GM04503 (cell line): ENCODE data around the gene CCDC15.

Source experiments
- DNase-seq: peaks from one replicate; pipeline ENCODE4 v3.0.0-alpha.2; 2012; ENCODE audit warnings: low read depth

The CCDC15 gene, protein sequence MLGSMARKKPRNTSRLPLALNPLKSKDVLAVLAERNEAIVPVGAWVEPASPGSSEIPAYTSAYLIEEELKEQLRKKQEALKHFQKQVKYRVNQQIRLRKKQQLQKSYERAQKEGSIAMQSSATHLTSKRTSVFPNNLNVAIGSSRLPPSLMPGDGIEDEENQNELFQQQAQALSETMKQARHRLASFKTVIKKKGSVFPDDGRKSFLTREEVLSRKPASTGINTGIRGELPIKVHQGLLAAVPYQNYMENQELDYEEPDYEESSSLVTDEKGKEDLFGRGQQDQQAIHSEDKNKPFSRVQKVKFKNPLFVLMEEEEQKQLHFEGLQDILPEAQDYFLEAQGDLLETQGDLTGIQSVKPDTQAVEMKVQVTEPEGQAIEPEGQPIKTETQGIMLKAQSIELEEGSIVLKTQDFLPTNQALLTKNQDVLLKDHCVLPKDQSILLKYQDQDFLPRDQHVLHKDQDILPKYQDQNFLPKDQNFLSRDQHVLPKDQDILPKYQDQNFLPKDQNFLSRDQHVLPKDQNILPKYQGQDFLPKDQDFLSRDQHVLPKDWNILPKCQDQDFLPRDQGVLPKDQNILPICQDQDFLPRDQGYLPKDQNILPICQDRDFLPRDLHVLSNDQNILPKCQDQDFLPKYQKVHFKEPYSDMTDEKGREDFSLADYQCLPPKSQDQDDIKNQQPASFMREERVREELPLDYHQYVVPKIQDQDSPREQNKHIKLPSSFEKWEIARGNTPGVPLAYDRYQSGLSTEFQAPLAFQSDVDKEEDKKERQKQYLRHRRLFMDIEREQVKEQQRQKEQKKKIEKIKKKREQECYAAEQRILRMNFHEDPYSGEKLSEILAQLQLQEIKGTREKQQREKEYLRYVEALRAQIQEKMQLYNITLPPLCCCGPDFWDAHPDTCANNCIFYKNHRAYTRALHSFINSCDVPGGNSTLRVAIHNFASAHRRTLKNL

GRCh38 chr11:124953753-124954589, at the start of gene CCDC15:
TSS of gene CCDC15 (plus strand) at chr11:124954202. CDS start at chr11:124954733, 531 bp downstream.
- DNase-seq, result peak; percentile 85

DNA sequence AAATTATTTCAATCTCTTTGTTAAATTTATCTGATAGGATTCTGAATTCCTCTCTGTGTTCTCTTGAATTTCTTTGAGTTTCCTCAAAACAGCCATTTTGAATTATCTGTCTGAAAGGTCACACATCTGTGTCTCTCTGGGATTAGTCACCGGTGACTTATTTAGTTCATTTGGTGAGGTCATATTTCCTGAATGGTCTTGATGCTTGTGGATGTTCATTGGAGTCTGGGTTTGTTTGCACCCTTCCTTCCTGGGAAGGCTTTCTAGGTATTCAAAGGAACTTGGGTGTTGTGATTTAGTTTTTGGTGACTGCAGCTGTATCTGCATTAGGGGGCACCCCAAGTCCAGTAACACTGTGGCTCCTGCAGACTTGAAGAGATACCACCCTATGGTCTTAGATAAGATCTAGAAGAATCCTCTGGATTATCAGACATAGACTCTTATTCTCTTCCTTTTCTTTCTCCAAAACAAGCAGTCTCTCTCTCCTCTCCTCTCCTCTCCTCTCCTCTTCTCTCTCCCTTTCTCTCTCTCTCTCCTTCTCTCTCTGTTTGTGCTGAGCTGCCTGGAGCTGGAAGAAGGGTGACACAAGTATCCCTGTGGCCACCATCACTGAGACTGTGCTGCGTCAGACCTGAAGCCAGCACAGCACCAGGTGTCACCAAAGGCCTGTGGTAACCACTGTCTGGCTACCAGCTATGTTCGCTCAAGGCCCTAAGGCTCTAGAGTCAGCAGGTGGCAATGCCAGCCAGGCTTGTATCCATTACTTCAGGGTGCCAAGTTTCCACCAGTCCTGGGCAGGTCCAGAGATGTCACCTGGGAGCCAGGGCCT, 38.2 kb upstream of the CCDC15 start:
- no peak for DNase-seq

DNA sequence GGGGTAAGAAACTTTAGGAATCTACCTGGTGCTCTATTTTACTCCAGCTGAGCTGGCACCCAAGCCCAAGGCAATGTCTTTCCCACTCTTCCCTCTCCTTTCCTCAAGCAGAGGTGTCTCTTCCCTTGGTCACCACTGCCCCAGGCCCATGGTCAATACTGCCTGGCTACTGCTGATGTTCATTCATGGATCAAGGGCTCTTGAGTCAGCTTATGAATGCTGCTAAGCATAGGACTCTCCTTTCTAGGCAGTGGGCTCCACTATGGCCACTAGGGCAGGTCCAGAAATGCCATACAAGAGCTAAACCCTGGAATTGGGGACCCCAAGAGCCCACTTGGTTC, 37.7 kb upstream of the CCDC15 start:
- no peak for DNase-seq

- no peak for DNase-seq
These were observed 36.8 kb upstream of the CCDC15 start for GRCh38 chr11:124917115-124917637.

DNA sequence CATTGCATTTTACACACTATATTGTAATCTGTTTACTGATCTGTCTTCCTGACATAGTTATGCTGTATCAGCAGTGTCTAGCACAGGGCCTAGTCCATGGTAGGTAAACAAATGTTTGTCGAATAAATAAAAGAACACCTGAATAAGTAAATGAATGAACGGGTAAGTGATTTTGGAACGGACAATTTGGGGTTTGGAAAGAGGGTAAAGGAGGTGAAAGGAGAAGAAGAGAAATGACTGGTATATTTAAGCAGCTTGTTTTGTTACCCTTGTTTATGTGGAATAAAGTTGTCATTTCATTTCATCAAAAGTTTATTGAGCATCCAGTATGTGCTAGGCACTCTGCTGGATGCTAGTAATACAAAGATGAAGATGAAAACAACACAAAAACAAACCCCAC, 35.1 kb upstream of the CCDC15 start, which contains the start of gene HEPN1:
HEPN1 (plus strand) TSS at position 301 of the 400 bp plus-strand sequence.
- no peak for DNase-seq

DNA sequence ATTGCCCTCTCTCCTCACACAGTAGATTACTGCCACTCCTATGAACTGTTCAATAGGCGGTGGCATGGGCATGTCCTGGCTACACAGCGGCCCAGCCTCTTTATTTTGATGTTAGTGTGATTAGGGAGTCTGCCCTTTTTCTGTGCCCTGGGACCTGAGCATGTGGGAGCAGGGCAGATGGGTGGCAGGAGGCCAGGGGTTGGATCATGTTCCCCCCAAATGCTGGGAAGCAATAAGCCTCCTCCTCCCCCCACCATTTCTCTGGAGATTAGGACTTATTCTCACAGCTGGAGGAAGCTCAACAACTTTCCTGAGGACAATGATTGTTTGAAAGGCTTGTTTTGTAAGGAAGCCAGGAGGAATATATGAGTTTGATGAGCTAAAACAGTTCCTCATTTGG, 34.1 kb upstream of the CCDC15 start:
- DNase-seq, result no peak

GRCh38 chr11:124920356-124920755, 33.6 kb upstream of the CCDC15 start:
- no peak for DNase-seq

- DNase-seq, result no peak
These were observed 33.0 kb upstream of the CCDC15 start for GRCh38 chr11:124920870-124921609.

GRCh38 chr11:124922831-124923230, 31.2 kb upstream of the CCDC15 start:
- DNase-seq, result no peak

DNA sequence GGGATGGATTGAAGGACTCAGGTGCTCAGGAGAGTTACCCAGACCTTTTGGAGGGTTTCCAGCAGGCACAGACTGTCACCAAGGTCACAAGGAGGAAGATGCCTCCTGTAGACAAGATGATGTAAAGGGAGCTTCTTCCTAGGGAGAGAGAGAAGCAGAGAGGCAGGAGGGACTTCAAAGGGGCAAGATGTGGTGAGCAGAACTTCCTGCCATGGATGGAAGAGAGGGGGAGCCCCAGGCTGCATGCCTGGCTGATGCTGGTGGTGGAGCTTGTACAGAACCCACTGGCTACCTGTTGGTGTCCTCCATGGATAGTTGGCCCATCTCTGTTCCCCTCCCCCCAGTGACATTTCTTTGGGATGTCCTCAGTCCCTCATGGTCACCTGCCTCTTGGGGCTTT, 30.7 kb upstream of the CCDC15 start:
- no peak for DNase-seq

GRCh38 chr11:124928942-124929665, 24.9 kb upstream of the CCDC15 start:
- DNase-seq, result no peak

DNA sequence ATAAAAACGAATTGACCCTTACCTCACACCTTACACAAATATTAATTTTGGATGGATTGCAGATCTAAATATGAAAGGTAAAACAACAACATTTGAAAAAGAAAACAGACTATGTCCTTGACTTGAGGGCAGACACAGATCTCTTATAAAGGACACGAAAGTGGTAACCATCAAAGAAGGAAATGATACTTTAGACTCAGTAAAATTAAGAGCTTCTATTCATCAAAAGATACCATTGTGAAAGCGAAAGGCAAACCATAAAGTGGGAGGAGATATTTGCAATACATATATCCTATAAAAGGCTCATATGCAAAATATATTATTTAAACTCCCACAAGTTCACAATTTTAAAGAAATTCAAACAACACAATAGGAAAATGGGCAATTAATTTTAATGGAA, 23.2 kb upstream of the CCDC15 start:
- DNase-seq, result no peak

- DNase-seq, result peak; percentile 56
These were observed 19.0 kb upstream of the CCDC15 start for GRCh38 chr11:124934862-124935547.

DNA sequence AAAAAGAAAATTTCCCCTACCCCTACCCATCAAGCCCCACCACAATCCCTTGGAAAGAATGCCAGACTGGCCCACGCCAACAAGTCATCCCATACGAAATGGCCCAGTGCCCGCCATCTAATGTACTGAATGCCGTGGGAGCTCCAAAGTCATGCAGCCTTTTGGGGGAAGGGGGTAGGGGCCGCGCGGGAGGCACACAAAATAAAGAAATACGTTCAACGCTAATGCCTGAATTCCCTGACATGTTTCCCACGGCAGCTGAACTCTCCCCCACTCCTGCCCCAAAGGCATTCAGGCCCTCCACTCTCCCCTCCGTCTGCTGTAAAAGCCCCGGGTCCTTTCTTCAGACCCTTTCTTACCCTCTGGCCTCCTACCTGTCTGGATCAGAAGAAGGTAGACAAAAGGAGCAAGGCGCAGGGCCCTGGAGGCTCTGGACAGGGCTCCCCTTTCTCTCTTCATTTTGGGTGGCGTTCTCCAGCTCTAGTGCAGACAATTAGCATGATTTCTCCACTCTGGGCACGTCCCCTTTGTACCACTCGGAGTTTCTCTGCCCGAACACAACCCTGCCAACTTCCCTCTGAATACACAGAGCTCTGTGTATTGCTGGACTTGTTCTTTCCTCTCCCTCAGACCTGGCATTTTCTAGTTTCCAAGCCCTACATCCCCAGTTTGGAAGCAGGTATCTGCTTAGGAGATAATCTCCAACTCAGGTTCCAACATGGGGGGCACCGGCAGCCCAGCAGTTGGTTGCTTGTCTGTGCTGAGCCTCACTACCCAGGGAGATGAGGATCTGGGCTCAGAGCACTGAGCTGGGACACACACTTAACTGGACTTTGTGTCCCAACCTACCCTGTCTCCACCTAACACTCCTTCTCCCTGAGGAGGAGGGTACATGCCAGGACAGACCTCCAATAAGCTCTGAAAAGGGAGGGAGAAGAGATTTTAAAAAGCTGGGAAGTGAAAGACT, 18.2 kb upstream of the CCDC15 start, which contains the start of gene HEPACAM:
HEPACAM (minus strand) TSS at position 500 of the 967 bp plus-strand sequence; CDS start at position 459, 41 bp downstream.
- no peak for DNase-seq

DNA sequence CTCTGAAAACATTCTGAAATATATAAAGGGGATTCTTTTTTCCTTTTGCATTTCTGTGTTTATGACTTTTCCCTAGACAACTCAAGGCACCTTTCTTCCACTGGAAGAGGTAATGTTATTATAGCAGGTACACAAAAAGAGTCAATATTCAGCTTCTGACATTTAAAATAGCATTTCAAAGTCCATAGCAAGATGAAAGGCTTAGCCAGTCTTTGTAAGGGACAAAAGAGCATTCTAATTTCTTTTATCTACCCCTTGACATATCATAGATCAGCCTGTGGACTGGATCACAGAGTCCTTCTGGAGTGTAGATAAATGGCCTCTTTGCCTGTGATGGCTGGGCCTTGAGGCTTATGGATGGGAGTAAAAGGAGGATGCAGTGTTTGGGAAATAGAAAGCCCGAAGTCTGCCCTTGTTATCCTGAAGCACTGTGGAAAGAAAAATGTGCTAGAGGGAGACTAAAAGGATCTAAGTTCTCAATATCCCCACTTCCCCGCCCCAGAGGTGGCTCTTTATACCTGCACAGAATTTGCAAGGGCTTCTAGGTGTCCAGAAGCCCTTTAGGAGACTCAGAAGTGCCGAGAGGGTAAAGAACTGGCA, 16.6 kb upstream of the CCDC15 start:
- no peak for DNase-seq

DNA sequence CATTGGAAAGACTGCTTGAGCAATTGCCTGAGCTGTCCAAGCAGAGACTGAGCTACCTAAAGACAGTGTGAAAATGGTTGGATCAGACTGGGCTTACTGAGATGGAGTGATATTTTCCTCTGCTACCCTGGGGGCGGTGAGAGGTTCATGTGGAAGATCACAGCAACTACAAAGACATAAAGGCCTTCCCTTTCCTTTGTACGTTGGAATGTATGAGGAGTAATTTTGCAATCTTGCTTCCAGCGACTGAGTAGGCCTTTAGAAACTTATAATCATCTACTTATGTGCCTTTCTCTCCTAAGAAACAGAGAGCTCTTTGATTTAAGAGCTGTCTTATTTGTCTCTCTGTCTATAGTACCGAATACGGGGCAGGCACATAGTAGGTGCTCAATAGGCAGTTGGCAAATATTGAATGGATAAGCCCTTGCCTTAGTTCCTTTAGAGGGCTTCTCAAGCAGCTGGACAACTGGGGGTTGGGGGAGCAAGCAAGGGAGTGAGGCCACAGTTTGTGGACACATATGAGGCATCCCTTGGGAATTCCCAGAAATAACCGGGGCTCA, 15.7 kb upstream of the CCDC15 start:
- DNase-seq, result no peak

DNA sequence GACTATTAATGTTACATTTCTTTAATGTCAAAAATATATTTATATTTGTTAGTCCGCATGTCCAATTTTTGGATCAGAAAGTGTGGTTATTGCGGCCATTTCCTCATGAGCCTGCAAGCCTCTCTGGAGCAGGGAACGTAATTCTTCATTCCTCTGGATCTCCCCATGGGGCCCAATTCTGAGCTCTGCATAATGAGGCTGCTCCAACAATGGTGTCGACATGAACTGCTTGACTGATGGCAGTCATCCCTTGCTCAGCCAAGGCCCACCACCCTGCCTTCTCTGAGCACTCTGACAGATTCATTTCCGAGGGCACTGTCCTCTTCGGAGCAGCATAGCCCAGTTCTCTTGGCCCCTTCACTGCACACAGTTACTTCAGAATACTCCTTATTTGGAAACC, 15.0 kb upstream of the CCDC15 start:
- no peak for DNase-seq
